HepG2 (cell line): ENCODE data around the gene CRYGS. TPM values are rescaled to one million over a fixed set of nuclear protein-coding genes. Genes with fewer than 3 reads are reported as not detected.

ENCODE experiments used
- ADNP ChIP-seq: sonication (generic); formaldehyde crosslinking; IDR thresholded peaks from 2 replicates; pipeline ENCODE4 v1.4.0; 2020; ENCODE audit warnings: missing genetic modification reagents
- ATF2 ChIP-seq: sonication (generic); formaldehyde crosslinking; IDR thresholded peaks from 2 replicates; pipeline ENCODE4 v1.4.0; 2020; ENCODE audit warnings: missing genetic modification reagents
- DMTF1 ChIP-seq: sonication (generic); formaldehyde crosslinking; IDR thresholded peaks from 2 replicates; pipeline ENCODE4 v1.4.0; 2020; ENCODE audit warnings: mild to moderate bottlenecking, missing genetic modification reagents
- ETS1 ChIP-seq: sonication (generic); formaldehyde crosslinking; IDR thresholded peaks from 2 replicates; pipeline ENCODE4 v1.4.0; 2020; ENCODE audit warnings: missing genetic modification reagents
- HNRNPL ChIP-seq: fragments of 200-400 bp; formaldehyde crosslinking; IDR thresholded peaks from 2 replicates; pipeline ENCODE4 v1.6.1; 2017; ENCODE audit warnings: mild to moderate bottlenecking, low read depth, low read length
- KDM3A ChIP-seq: IDR thresholded peaks from 2 replicates; pipeline ENCODE4 v1.6.1; 2018; ENCODE audit warnings: low read depth, missing compliant biosample characterization
- MAZ ChIP-seq, 2 experiments: sonication (generic) in 1 of 2; formaldehyde crosslinking in 1 of 2; IDR thresholded peaks; 2 replicates each; pipeline versions ENCODE4 v1.5.0 to v1.6.1; 2012 to 2020; ENCODE audit warnings: low read depth in 2 of 2, mild to moderate bottlenecking in 2 of 2, borderline replicate concordance in 1 of 2, improper control_type of control experiment in 1 of 2, low read length in 1 of 2, missing genetic modification reagents in 1 of 2, moderate library complexity in 1 of 2
- MIXL1 ChIP-seq: IDR thresholded peaks from 2 replicates; pipeline ENCODE4 v1.6.1; 2016
- NR3C1 ChIP-seq: sonication (generic); formaldehyde crosslinking; IDR thresholded peaks from 2 replicates; pipeline ENCODE4 v1.4.0; 2020; ENCODE audit warnings: missing genetic modification reagents
- RAD21 ChIP-seq: fragments of 450-650 bp; formaldehyde crosslinking; IDR thresholded peaks from 2 replicates; pipeline ENCODE4 v1.5.0; 2020; ENCODE audit warnings: mild to moderate bottlenecking
- RBM39 ChIP-seq: fragments of 200-400 bp; formaldehyde crosslinking; IDR thresholded peaks from one replicate; pipeline ENCODE4 v1.6.1; 2018; ENCODE audit warnings: antibody characterized with exemption, mild to moderate bottlenecking, low read depth, low read length; ENCODE audit not compliant: poor library complexity, severe bottlenecking
- RFXANK ChIP-seq: IDR thresholded peaks from 2 replicates; pipeline ENCODE4 v1.6.1; 2016
- SAP130 ChIP-seq: IDR thresholded peaks from 2 replicates; pipeline ENCODE4 v1.6.1; 2016; ENCODE audit warnings: low read depth
- SMAD3 ChIP-seq: sonication (generic); formaldehyde crosslinking; IDR thresholded peaks from 2 replicates; pipeline ENCODE4 v1.4.0; 2020; ENCODE audit warnings: missing genetic modification reagents
- SRSF1 ChIP-seq: fragments of 200-400 bp; formaldehyde crosslinking; optimal IDR thresholded peaks from 2 replicates; pipeline ENCODE3; 2017; ENCODE audit warnings: mild to moderate bottlenecking, low read depth, low read length, moderate library complexity
- ZBTB10 ChIP-seq: sonication (generic); formaldehyde crosslinking; IDR thresholded peaks from 2 replicates; pipeline ENCODE4 v1.4.0; 2020; ENCODE audit warnings: missing genetic modification reagents, borderline replicate concordance
- ZEB1 ChIP-seq: IDR thresholded peaks from 2 replicates; pipeline ENCODE4 v1.6.1; 2012; ENCODE audit warnings: mild to moderate bottlenecking, low read depth, inconsistent platforms; ENCODE audit not compliant: insufficient replicate concordance
- ZNF121 ChIP-seq: sonication (generic); formaldehyde crosslinking; IDR thresholded peaks from 2 replicates; pipeline ENCODE4 v1.5.0; 2020; ENCODE audit warnings: mild to moderate bottlenecking, missing genetic modification reagents
- ZNF124 ChIP-seq: sonication (generic); formaldehyde crosslinking; IDR thresholded peaks from 2 replicates; pipeline ENCODE4 v1.4.0; 2020; ENCODE audit warnings: missing genetic modification reagents
- ZNF354B ChIP-seq: sonication (generic); formaldehyde crosslinking; IDR thresholded peaks from 2 replicates; pipeline ENCODE4 v1.8.0; 2022; ENCODE audit warnings: mild to moderate bottlenecking, missing genetic modification reagents
- ZNF446 ChIP-seq: sonication (generic); formaldehyde crosslinking; IDR thresholded peaks from 2 replicates; pipeline ENCODE4 v1.5.0; 2020; ENCODE audit warnings: mild to moderate bottlenecking, missing genetic modification reagents
- ZNF512 ChIP-seq: sonication (generic); formaldehyde crosslinking; IDR thresholded peaks from 2 replicates; pipeline ENCODE4 v1.4.0; 2020; ENCODE audit warnings: mild to moderate bottlenecking, missing genetic modification reagents
- polyA plus RNA-seq, 8 experiments: library from polyadenylated mRNA; depleted of rRNA in 3 of 8; stranded (reverse) in 7 of 8; unstranded in 1 of 8; fragments of >200 nt; fragmentation: Illumina TruSeq in 4 of 8; extraction: Trizol in 4 of 8; gene quantifications; 2 replicates each; pipeline versions ENCODE4 v1.2.1 to v1.2.3, GENCODE V29; 2011 to 2016; ENCODE audit warnings: low read depth in 4 of 8, missing spikeins in 1 of 8, mixed read lengths in 1 of 8; ENCODE audit not compliant: insufficient read depth in 1 of 8
- total RNA-seq, 5 experiments: library from RNA; depleted of rRNA; stranded (reverse); fragments of >200 nt; fragmentation: Illumina TruSeq; extraction: Trizol; gene quantifications; 2 replicates each; pipeline ENCODE4 v1.2.3, GENCODE V29; 2016; ENCODE audit warnings: low read depth in 1 of 5

CRYGS gene
- total and polyA plus RNA-seq, 2 of the 13 experiments (the other 11 are each of a cell fraction or from before 2014, with no cell fraction given): 2.1 to 6.7 TPM

GRCh38 chr3:186540221-186540834 is 3.9 kb downstream of the CRYGS start (continued):
- TF ChIP-seq DMTF1 (no peak), KDM3A (CRISPR knock-in tag) (0 out of 2 replicates have a peak, but pooled peaks have one; percentile 43), SMAD3 (CRISPR knock-in tag) (no peak), ATF2 (CRISPR knock-in tag) (no peak), RAD21 (CRISPR knock-in tag) (0 out of 2 replicates have a peak, but pooled peaks have one; percentile 40), ZBTB10 (no peak), SRSF1 (no peak), RFXANK (CRISPR knock-in tag) (0 out of 2 replicates have a peak, but pooled peaks have one; percentile 36), ZNF124 (no peak), ZNF354B (no peak), NR3C1 (CRISPR knock-in tag) (no peak), RBM39 (no peak), MIXL1 (CRISPR knock-in tag) (peak; percentile 95), ZNF121 (CRISPR knock-in tag) (no peak), HNRNPL (no peak), ZEB1 (peak; percentile 37), MAZ (IDR thresholded peaks at IDR 0.05; ENCODE audit: borderline replicate concordance, low read depth, low read length) (no peak), MAZ (CRISPR knock-in tag; IDR thresholded peaks at IDR 0.05; ENCODE audit: low read depth) (no peak), ETS1 (CRISPR knock-in tag) (no peak), ADNP (CRISPR knock-in tag) (no peak), ZNF446 (CRISPR knock-in tag) (no peak), SAP130 (CRISPR knock-in tag) (peak; percentile 32; the same call in 1 of the 2 replicates), ZNF512 (CRISPR knock-in tag) (no peak)
